K562 (cell line): ENCODE measurements around the gene SLC25A44. TPM values are rescaled to one million over a fixed set of nuclear protein-coding genes. Genes with fewer than 3 reads are reported as not detected.

ENCODE experiments used
- ATAC-seq: fragments of 200-7000 bp; cut with Tn5 transposase; 3 replicates; pipeline ENCODE4 v1.9.1; 2020; ENCODE audit warnings: moderate library complexity
- BruUV-seq: library from RNA; stranded (reverse); fragments of 400-500 nt; replicated peaks from 2 replicates; lab custom pipeline; 2021; lab: Mats Ljungman, UMichigan
- CTCF ChIA-PET: fragments of 300-600 bp; formaldehyde crosslinking; extraction: SDS; loops from one replicate; lab custom pipeline; 2021; ENCODE audit warnings: low intra/inter-chr PET ratio; lab: Yijun Ruan, JAX
- POLR2A ChIA-PET: fragments of 300-600, 350-650 bp; sonication (Branson Sonifier 250); formaldehyde crosslinking; extraction: SDS; loops from one replicate; lab custom pipeline; 2021; ENCODE audit warnings: antibody characterized with exemption, inconsistent platforms; lab: Yijun Ruan, JAX
- DNase-seq, 4 experiments: peaks; one replicate each; pipeline versions ENCODE4 v3.0.0 to v3.0.0-alpha.2; 2011 to 2018; ENCODE audit warnings: low spot score in 3 of 4, mixed read lengths in 3 of 4; ENCODE audit errors: extremely low read depth in 1 of 4
- FAIRE-seq: peaks from 2 replicates; lab custom pipeline; 2011; peaks lifted over from hg19 to GRCh38; lab: Jason Lieb, UNC
- H2AFZ ChIP-seq: 2 replicates; pipeline ENCODE4 v1.6.0; 2011; ENCODE audit warnings: low read depth, low read length, control low read depth, inconsistent platforms
- H3K27ac ChIP-seq: fragments of 200-600 bp; 3 replicates; pipeline ENCODE4 v1.8.0; 2011; ENCODE audit warnings: low read depth, mild to moderate bottlenecking, control low read depth, inconsistent platforms, low read length, moderate library complexity, mixed read lengths; ENCODE audit errors: extremely low read depth
- H3K27me3 ChIP-seq, 2 experiments: fragments of 300-600 bp in 1 of 2; 2 replicates in 1 of 2; 3 replicates in 1 of 2; pipeline versions ENCODE4 v1.6.0 to v1.8.0; 2011; ENCODE audit warnings: inconsistent platforms in 2 of 2, low read length in 2 of 2, mild to moderate bottlenecking in 1 of 2, mixed read lengths in 1 of 2, moderate library complexity in 1 of 2; ENCODE audit not compliant: control insufficient read depth in 2 of 2, insufficient read depth in 2 of 2
- H3K36me3 ChIP-seq: fragments of 300-600 bp; 3 replicates; pipeline ENCODE4 v1.8.0; 2011; ENCODE audit warnings: mild to moderate bottlenecking, low read length, inconsistent platforms; ENCODE audit not compliant: control insufficient read depth, insufficient read depth
- H3K4me1 ChIP-seq, 2 experiments: fragments of 200-600 bp in 1 of 2; replicated peaks in 1 of 2; 2 replicates in 1 of 2; 3 replicates in 1 of 2; pipeline versions ENCODE4 v1.5.1 to v1.8.0; 2011; ENCODE audit warnings: inconsistent platforms in 2 of 2, low read length in 2 of 2, mild to moderate bottlenecking in 1 of 2, mixed read lengths in 1 of 2, moderate library complexity in 1 of 2; ENCODE audit not compliant: control insufficient read depth in 2 of 2, insufficient read depth in 2 of 2
- H3K4me2 ChIP-seq: 2 replicates; pipeline ENCODE4 v1.6.1; 2011; ENCODE audit warnings: low read length, control low read depth, inconsistent platforms, mixed read lengths; ENCODE audit not compliant: insufficient read depth
- H3K4me3 ChIP-seq: fragments of 200-600 bp; sonication (generic), shearing (Covaris generic); 2 replicates; pipeline ENCODE4 v1.5.1; 2016; ENCODE audit warnings: control low read depth, inconsistent platforms
- H3K79me2 ChIP-seq: fragments of 200-600 bp; 3 replicates; pipeline ENCODE4 v1.8.0; 2011; ENCODE audit warnings: low read length, inconsistent platforms; ENCODE audit not compliant: control insufficient read depth, insufficient read depth
- H3K9ac ChIP-seq, 2 experiments: 2 replicates each; pipeline versions ENCODE4 v1.6.0 to v1.6.1; 2011; ENCODE audit warnings: low read depth in 2 of 2, low read length in 2 of 2, control low read depth in 1 of 2, inconsistent platforms in 1 of 2, mild to moderate bottlenecking in 1 of 2, mixed read lengths in 1 of 2; ENCODE audit not compliant: insufficient read depth in 1 of 2
- H3K9me1 ChIP-seq: one replicate; pipeline ENCODE4 v1.6.0; 2011; ENCODE audit warnings: inconsistent platforms, mild to moderate bottlenecking, low read length, moderate library complexity; ENCODE audit not compliant: control insufficient read depth, insufficient read depth
- H3K9me3 ChIP-seq: replicated peaks from 2 replicates; pipeline ENCODE4 v1.5.1; 2011; ENCODE audit warnings: low read depth, low read length, inconsistent platforms; ENCODE audit not compliant: control insufficient read depth, insufficient read depth
- H4K20me1 ChIP-seq: replicated peaks from 2 replicates; pipeline ENCODE4 v1.6.1; 2011; ENCODE audit warnings: low read length, inconsistent platforms, mixed read lengths; ENCODE audit not compliant: control insufficient read depth, insufficient read depth
- GABPA ChIP-seq: fragments of 200-800 bp; sonication (Bioruptor generic); conservative IDR thresholded peaks from 2 replicates; pipeline ENCODE4 v1.6.1; 2016; ENCODE audit warnings: low read depth, missing genetic modification characterization, missing compliant biosample characterization
- POLR2G ChIP-seq: fragments of 200-400 bp; formaldehyde crosslinking; IDR thresholded peaks from 2 replicates; pipeline ENCODE4 v1.6.1; 2017; ENCODE audit warnings: low read depth, mild to moderate bottlenecking, antibody characterized with exemption, low read length, moderate library complexity
- WGBS: fragments of 100-300 bp; shearing (Covaris generic); methylation state at CpG from one replicate; pipeline ENCODE4 v1.1.6; 2016; ENCODE audit warnings: low coverage, mixed read lengths; ENCODE audit not compliant: insufficient coverage; ENCODE audit errors: missing lambda C conversion rate; 5-methylcytosine and 5-hydroxymethylcytosine counted together
- in situ Hi-C: fragments of 300-500 bp; cut with MboI; formaldehyde crosslinking; loops from 4 replicates; pipeline ENCODE4 v1.15.0; 2018; ENCODE audit warnings: inconsistent platforms, mixed read lengths
- intact Hi-C: fragments of 100-400 bp; cut with micrococcal nuclease; formaldehyde crosslinking; loops from 2 replicates; pipeline ENCODE4 v1.14.2; 2022
- polyA plus RNA-seq, 8 experiments: library from polyadenylated mRNA; depleted of rRNA in 4 of 8; stranded (reverse) in 5 of 8; unstranded in 3 of 8; fragments of >200 nt; fragmentation: Nextera tagmentation in 2 of 8; fragmentation: Illumina TruSeq in 1 of 8; extraction: Ambion mirVana in 2 of 8; extraction: Trizol in 1 of 8; gene quantifications; 2 replicates each; pipeline versions ENCODE4 v1.2.1 to v1.2.3, GENCODE V29; 2011 to 2014; ENCODE audit warnings: inconsistent platforms in 1 of 8, missing spikeins in 1 of 8
- total RNA-seq, 7 experiments: library from RNA; depleted of rRNA in 6 of 7; stranded (reverse); fragments of >200 nt in 6 of 7; fragmentation: Illumina TruSeq in 2 of 7; extraction: Trizol in 2 of 7; gene quantifications; 2 replicates each; pipeline versions ENCODE4 v1.2.1 to v1.2.3, GENCODE V29; 2011 to 2021; ENCODE audit warnings: low replicate concordance in 1 of 7
- TF ChIP-seq, protein P1 (sequence below), 2 experiments: fragments of 450-650 bp; IDR thresholded peaks; 2 replicates each; pipeline ENCODE4 v1.6.1; 2018; ENCODE audit warnings: mild to moderate bottlenecking in 2 of 2, low read depth in 1 of 2; ENCODE audit not compliant: partially characterized antibody in 2 of 2
- TF ChIP-seq, protein P2 (sequence below), 2 experiments: fragments of 450-650 bp in 1 of 2; sonication (generic) in 1 of 2; formaldehyde crosslinking in 1 of 2; IDR thresholded peaks in 1 of 2; conservative IDR thresholded peaks in 1 of 2; 2 replicates each; pipeline versions ENCODE4 v1.6.1 to v1.8.1; 2016 to 2023; ENCODE audit warnings: mild to moderate bottlenecking in 2 of 2, moderate library complexity in 2 of 2, inconsistent platforms in 1 of 2, missing genetic modification reagents in 1 of 2

The SLC25A44 gene
- total and polyA plus RNA-seq, 9 of the 15 experiments (the other 6 are each of a cell fraction or from before 2014, with no cell fraction given): 4.4 to 22.8 (median 12.5) TPM

GRCh38 chr1:156198831-156199349 is 5.0 kb downstream of the SLC25A44 start (continued):
- TF ChIP-seq, protein P1, sequence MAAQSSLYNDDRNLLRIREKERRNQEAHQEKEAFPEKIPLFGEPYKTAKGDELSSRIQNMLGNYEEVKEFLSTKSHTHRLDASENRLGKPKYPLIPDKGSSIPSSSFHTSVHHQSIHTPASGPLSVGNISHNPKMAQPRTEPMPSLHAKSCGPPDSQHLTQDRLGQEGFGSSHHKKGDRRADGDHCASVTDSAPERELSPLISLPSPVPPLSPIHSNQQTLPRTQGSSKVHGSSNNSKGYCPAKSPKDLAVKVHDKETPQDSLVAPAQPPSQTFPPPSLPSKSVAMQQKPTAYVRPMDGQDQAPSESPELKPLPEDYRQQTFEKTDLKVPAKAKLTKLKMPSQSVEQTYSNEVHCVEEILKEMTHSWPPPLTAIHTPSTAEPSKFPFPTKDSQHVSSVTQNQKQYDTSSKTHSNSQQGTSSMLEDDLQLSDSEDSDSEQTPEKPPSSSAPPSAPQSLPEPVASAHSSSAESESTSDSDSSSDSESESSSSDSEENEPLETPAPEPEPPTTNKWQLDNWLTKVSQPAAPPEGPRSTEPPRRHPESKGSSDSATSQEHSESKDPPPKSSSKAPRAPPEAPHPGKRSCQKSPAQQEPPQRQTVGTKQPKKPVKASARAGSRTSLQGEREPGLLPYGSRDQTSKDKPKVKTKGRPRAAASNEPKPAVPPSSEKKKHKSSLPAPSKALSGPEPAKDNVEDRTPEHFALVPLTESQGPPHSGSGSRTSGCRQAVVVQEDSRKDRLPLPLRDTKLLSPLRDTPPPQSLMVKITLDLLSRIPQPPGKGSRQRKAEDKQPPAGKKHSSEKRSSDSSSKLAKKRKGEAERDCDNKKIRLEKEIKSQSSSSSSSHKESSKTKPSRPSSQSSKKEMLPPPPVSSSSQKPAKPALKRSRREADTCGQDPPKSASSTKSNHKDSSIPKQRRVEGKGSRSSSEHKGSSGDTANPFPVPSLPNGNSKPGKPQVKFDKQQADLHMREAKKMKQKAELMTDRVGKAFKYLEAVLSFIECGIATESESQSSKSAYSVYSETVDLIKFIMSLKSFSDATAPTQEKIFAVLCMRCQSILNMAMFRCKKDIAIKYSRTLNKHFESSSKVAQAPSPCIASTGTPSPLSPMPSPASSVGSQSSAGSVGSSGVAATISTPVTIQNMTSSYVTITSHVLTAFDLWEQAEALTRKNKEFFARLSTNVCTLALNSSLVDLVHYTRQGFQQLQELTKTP (IDR thresholded peaks at IDR 0.05; ENCODE audit: low read depth in 1 of 2, partially characterized antibody in 2 of 2): no peak
- TF ChIP-seq GABPA: no peak

GRCh38 chr1:156200044-156200443 is 6.1 kb downstream of the SLC25A44 start:
- H2AFZ ChIP-seq: no peak overlapping the region
- H3K27ac ChIP-seq: no peak overlapping the region
- ATAC-seq: no peak
- peak in 1 of 4 experiments; percentile 4 for DNase-seq
- no peak overlapping the region for H3K4me3 ChIP-seq
- BruUV-seq: no TSS peak
- CTCF ChIA-PET: no interaction called here
- no peak for FAIRE-seq
- no peaks in the 10 kb centered on the region for H3K9me1 ChIP-seq
- POLR2A ChIA-PET: interaction anchor here (0.9 to 9.2 kb wide), 3 partner anchors 10 to 46 kb away, joined by 3 to 62 read pairs (median 21); partner anchors contain the start of gene PMF1
- TF ChIP-seq, protein P2, sequence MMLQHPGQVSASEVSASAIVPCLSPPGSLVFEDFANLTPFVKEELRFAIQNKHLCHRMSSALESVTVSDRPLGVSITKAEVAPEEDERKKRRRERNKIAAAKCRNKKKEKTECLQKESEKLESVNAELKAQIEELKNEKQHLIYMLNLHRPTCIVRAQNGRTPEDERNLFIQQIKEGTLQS (IDR thresholded peaks at IDR 0.05): peak; percentile 50
- TF ChIP-seq, protein P2 (CRISPR knock-in tag; conservative IDR thresholded peaks at IDR 0.05): no peak
- no peak for TF ChIP-seq POLR2G
- intact Hi-C loops: no loop called here
- no peaks in the 10 kb centered on the region for H3K9me3 ChIP-seq
- no peak overlapping the region for H3K4me2 ChIP-seq
- in situ Hi-C loops: no loop called here
- peaks cover 38% of the 10 kb centered on the region for H3K79me2 ChIP-seq
- WGBS: 90% methylated on average over 8 of the region's 8 CpGs
- H3K27me3 ChIP-seq: no peaks in the 10 kb centered on the region
- H3K4me1 ChIP-seq: peaks cover 3 to 4% of the 10 kb centered on the region in 2 experiments; a peak in 4 of 5 replicates
- peaks cover 63% of the 10 kb centered on the region for H3K36me3 ChIP-seq
- H4K20me1 ChIP-seq: peaks cover 4% of the 10 kb centered on the region; the same call in 1 of the 2 replicates
- peak overlapping the region in 1 of 2 experiments; percentile 3; a peak in 2 of 4 replicates for H3K9ac ChIP-seq
